OCI-LY1 (cell line): Measurements from ENCODE around the gene ST6GALNAC2.

Experiments
- H2AFZ ChIP-seq: fragments of 200-600 bp; sonication (generic), shearing (Covaris generic); 2 replicates; pipeline ENCODE4 v1.6.0; 2014; ENCODE audit warnings: antibody characterized with exemption, mild to moderate bottlenecking, low read length
- H3F3A ChIP-seq: fragments of 200-600 bp; sonication (generic), shearing (Covaris generic); 2 replicates; pipeline ENCODE4 v1.6.0; 2014; ENCODE audit warnings: mild to moderate bottlenecking, antibody characterized with exemption, low read length, moderate library complexity; ENCODE audit not compliant: insufficient read depth
- H3K27ac ChIP-seq: fragments of 200-600 bp; sonication (generic); 2 replicates; pipeline ENCODE4 v1.5.1; 2014; ENCODE audit warnings: low read length, mixed run types, mild to moderate bottlenecking, low read depth; ENCODE audit not compliant: poor library complexity, severe bottlenecking
- H3K27me3 ChIP-seq: fragments of 200-600 bp; sonication (generic); 2 replicates; pipeline ENCODE4 v1.6.0; 2014; ENCODE audit warnings: antibody characterized with exemption, mild to moderate bottlenecking, low read length, moderate library complexity; ENCODE audit not compliant: insufficient read depth
- H3K36me3 ChIP-seq: fragments of 200-600 bp; sonication (generic); 2 replicates; pipeline ENCODE4 v1.6.1; 2014; ENCODE audit warnings: mild to moderate bottlenecking, antibody characterized with exemption, low read length, moderate library complexity, mixed read lengths; ENCODE audit not compliant: insufficient read depth
- H3K4me1 ChIP-seq: fragments of 200-600 bp; sonication (generic); 2 replicates; pipeline ENCODE4 v1.5.1; 2014; ENCODE audit warnings: mild to moderate bottlenecking, low read length, moderate library complexity; ENCODE audit not compliant: insufficient read depth, severe bottlenecking
- H3K4me2 ChIP-seq: fragments of 200-600 bp; sonication (generic), shearing (Covaris generic); 2 replicates; pipeline ENCODE4 v1.6.1; 2014; ENCODE audit warnings: low read length
- H3K4me3 ChIP-seq: fragments of 200-600 bp; sonication (generic); 2 replicates; pipeline ENCODE4 v1.5.1; 2014; ENCODE audit warnings: low read length, low read depth, mild to moderate bottlenecking, mixed read lengths; ENCODE audit not compliant: poor library complexity, severe bottlenecking
- H3K79me2 ChIP-seq: fragments of 200-600 bp; shearing (Covaris generic); 2 replicates; pipeline ENCODE4 v1.6.1; 2016; ENCODE audit warnings: mixed run types, low read length, mixed read lengths; ENCODE audit not compliant: insufficient read depth
- H3K9ac ChIP-seq: fragments of 200-600 bp; sonication (generic), shearing (Covaris generic); 2 replicates; pipeline ENCODE4 v1.6.1; 2014; ENCODE audit warnings: mild to moderate bottlenecking, low read length, mixed read lengths
- H3K9me2 ChIP-seq: fragments of 200-600 bp; sonication (generic), shearing (Covaris generic); 2 replicates; pipeline ENCODE4 v1.6.1; 2014; ENCODE audit warnings: low read depth, mild to moderate bottlenecking, low read length, mixed read lengths
- H3K9me3 ChIP-seq: fragments of 200-600 bp; shearing (Covaris generic); 2 replicates; pipeline ENCODE4 v1.6.1; 2014; ENCODE audit warnings: low read length, mixed read lengths
- H4K20me1 ChIP-seq: fragments of 200-600 bp; sonication (generic), shearing (Covaris generic); 2 replicates; pipeline ENCODE4 v1.6.0; 2016; ENCODE audit warnings: mild to moderate bottlenecking, low read length; ENCODE audit not compliant: insufficient read depth
- CTCF ChIP-seq: fragments of 200-600 bp; sonication (generic), shearing (Covaris generic); IDR thresholded peaks from 2 replicates; pipeline ENCODE4 v1.5.1; 2017; ENCODE audit warnings: mild to moderate bottlenecking, antibody characterized with exemption, low read length, moderate library complexity, mixed read lengths
- EZH2 ChIP-seq: fragments of 200-600 bp; sonication (generic), shearing (Covaris generic); IDR thresholded peaks from 2 replicates; pipeline ENCODE4 v1.8.0; 2017; ENCODE audit warnings: borderline replicate concordance, mixed run types, mild to moderate bottlenecking, antibody characterized with exemption, low read length, moderate library complexity, mixed read lengths

ST6GALNAC2 gene

GRCh38 chr17:76601065-76601464 is 15.4 kb upstream of the ST6GALNAC2 start:
- TF ChIP-seq CTCF (no peak), EZH2 (no peak)
- no peak overlapping the region for H3K27ac ChIP-seq
- no peaks in the 10 kb centered on the region for H3K9me3 ChIP-seq
- H2AFZ ChIP-seq = no peak overlapping the region
- H3K4me1 ChIP-seq = no peaks in the 10 kb centered on the region
- H3K79me2 ChIP-seq = no peaks in the 10 kb centered on the region
- no peaks in the 10 kb centered on the region for H3K36me3 ChIP-seq
- H3K4me3 ChIP-seq = no peak overlapping the region
- no peak overlapping the region for H3K4me2 ChIP-seq
- no peak overlapping the region for H3K9ac ChIP-seq
- no peaks in the 10 kb centered on the region for H3K9me2 ChIP-seq
- no peaks in the 10 kb centered on the region for H4K20me1 ChIP-seq
- no peaks in the 10 kb centered on the region for H3F3A ChIP-seq
- no peaks in the 10 kb centered on the region; the same call in 1 of the 2 replicates for H3K27me3 ChIP-seq

DNA sequence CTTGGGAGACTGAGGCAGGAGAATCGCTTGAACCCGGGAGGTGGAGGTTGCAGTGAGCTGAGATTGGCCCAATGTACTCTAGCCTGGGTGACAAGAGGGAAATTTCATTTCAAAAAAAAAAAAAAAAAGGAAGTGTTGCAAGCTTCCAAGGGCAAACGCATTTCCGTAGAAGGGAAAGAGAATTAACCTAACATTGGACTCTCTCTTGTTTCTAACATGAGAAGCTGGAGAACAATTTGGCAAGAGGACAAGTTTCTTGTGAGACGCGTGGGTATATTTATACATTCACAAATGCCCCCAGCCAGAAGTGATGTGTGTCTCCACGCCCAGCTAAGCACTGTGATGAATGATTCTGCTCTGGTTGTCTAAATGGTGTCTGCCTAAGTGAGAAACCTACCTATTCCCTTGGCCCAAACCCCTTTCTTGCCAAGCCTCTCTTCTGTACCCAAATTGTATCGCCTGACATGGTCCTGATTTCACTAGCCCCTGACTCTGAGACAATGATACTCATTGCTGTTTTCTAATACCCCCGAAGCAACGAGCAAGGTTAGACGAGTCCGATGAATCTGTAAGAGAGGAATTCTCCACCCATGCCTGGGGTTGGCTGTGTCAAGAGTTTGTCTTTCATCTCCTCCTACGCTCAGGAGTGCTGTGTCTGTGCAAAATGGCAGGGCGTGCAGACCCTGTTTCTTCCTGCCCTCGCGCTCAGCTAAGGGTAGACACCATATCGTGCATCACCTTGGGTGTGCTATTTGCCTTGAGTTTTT is 14.2 kb upstream of the ST6GALNAC2 start:
- H3K27me3 ChIP-seq = no peaks in the 10 kb centered on the region; the same call in 1 of the 2 replicates
- no peaks in the 10 kb centered on the region for H3K4me1 ChIP-seq
- H4K20me1 ChIP-seq = no peaks in the 10 kb centered on the region
- no peak overlapping the region for H3K9ac ChIP-seq
- TF ChIP-seq CTCF (no peak), EZH2 (no peak)
- no peak overlapping the region for H2AFZ ChIP-seq
- no peaks in the 10 kb centered on the region for H3K9me3 ChIP-seq
- H3K27ac ChIP-seq = no peak overlapping the region
- no peaks in the 10 kb centered on the region for H3K36me3 ChIP-seq
- no peaks in the 10 kb centered on the region for H3K79me2 ChIP-seq
- H3K9me2 ChIP-seq = no peaks in the 10 kb centered on the region
- H3F3A ChIP-seq = no peaks in the 10 kb centered on the region
- H3K4me3 ChIP-seq = no peak overlapping the region
- H3K4me2 ChIP-seq = no peak overlapping the region

DNA sequence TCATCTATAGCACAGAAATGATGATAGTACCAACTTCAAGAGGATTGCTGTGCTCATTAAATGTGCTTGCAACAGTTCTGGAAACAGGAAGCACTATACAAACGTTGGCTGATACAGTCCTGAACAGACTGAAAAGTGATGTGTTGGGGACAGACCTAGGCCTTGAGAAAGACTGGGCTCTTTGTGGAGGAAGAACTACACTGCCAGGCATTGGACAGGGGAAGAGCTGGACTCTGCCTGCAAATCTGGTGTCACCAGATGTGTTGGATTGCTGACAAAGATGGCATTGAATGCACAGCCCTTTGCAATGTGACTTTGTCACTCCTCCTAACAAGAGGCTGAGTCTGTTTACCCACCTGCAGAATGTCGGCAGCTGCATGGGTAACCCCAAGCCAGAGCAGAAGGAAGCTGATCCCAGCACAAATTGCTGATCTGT is 12.4 kb upstream of the ST6GALNAC2 start:
- no peak overlapping the region for H2AFZ ChIP-seq
- H3K4me2 ChIP-seq = no peak overlapping the region
- no peaks in the 10 kb centered on the region for H4K20me1 ChIP-seq

More for the DNA sequence above, 12.4 kb upstream of the ST6GALNAC2 start:
- no peaks in the 10 kb centered on the region for H3K9me2 ChIP-seq
- no peaks in the 10 kb centered on the region for H3F3A ChIP-seq
- no peak overlapping the region for H3K9ac ChIP-seq
- H3K4me3 ChIP-seq = no peak overlapping the region
- no peaks in the 10 kb centered on the region for H3K4me1 ChIP-seq
- H3K27ac ChIP-seq = no peak overlapping the region
- no peaks in the 10 kb centered on the region for H3K36me3 ChIP-seq
- no peaks in the 10 kb centered on the region; the same call in 1 of the 2 replicates for H3K27me3 ChIP-seq
- TF ChIP-seq EZH2 = no peak
- TF ChIP-seq CTCF = no peak
- no peaks in the 10 kb centered on the region for H3K9me3 ChIP-seq
- no peaks in the 10 kb centered on the region for H3K79me2 ChIP-seq
